Measurements from ENCODE around the gene FN3K. TPM values are rescaled to one million over a fixed set of nuclear protein-coding genes. Genes with fewer than 3 reads are reported as not detected.
"Not testable (repeated sequence)": the region's sequence is repeated elsewhere in the genome, so short reads cannot be mapped to it uniquely, and the experiment has no call there.

The FN3K gene
- total RNA-seq, 2 donors from 2014 or later, result 49.9 to 62.9 TPM

GRCh38 chr17:82729479-82730260 is 5.7 kb upstream of the FN3K start:
- no peak for DNase-seq
- peak in 1 of 2 donors; percentile 13 for ATAC-seq
- intact Hi-C loops (cut with DNase I), result no loop called here

GRCh38 chr17:82732118-82732743 is 3.2 kb upstream of the FN3K start:
- DNase-seq, result no peak
- intact Hi-C loops (cut with DNase I), result no loop called here
- no peak for ATAC-seq

- no peak for ATAC-seq
- no peak for DNase-seq
- intact Hi-C loops (cut with DNase I), result no loop called here
Observed at GRCh38 chr17:82736511-82737185, 1.2 kb downstream of the FN3K start.

GRCh38 chr17:82737967-82738877 is 2.8 kb downstream of the FN3K start:
- intact Hi-C loops (cut with DNase I), result no loop called here
- ATAC-seq, result peak; percentile 77 to 84

GRCh38 chr17:82740906-82741759 is 5.7 kb downstream of the FN3K start:
- ATAC-seq (no peak), DNase-seq (no peak)
- intact Hi-C loops (cut with DNase I), result no loop called here

More at GRCh38 chr17:82737967-82738877, 2.8 kb downstream of the FN3K start:
- peak; percentile 77 for DNase-seq

- DNase-seq (no peak), ATAC-seq (peak in 1 of 2 donors; percentile 15)
- intact Hi-C loops (cut with DNase I), result no loop called here
Observed at GRCh38 chr17:82743344-82744219, 8.2 kb downstream of the FN3K start.

GRCh38 chr17:82744736-82745135 is 9.3 kb downstream of the FN3K start:
- intact Hi-C loops (cut with DNase I); DNase-seq; ATAC-seq: not testable (repeated sequence)

- intact Hi-C loops (cut with DNase I), result no loop called here
- ATAC-seq, result no peak
- DNase-seq, result no peak
Observed at GRCh38 chr17:82745524-82745923, 10.1 kb downstream of the FN3K start.

GRCh38 chr17:82748756-82749155 is 13.3 kb downstream of the FN3K start:
- DNase-seq, result no peak
- ATAC-seq, result no peak
- intact Hi-C loops (cut with DNase I), result no loop called here

GRCh38 chr17:82750241-82750908 is 15.0 kb downstream of the FN3K start:
- intact Hi-C loops (cut with DNase I), result no loop called here
- DNase-seq, result no peak
- ATAC-seq, result no peak

GRCh38 chr17:82751171-82751570 is 15.8 kb downstream of the FN3K start:
- ATAC-seq (no peak), DNase-seq (no peak)
- intact Hi-C loops (cut with DNase I), result no loop called here

- peak; percentile 92 for DNase-seq
- ATAC-seq, result peak; percentile 89 to 94
- intact Hi-C loops (cut with DNase I), result no loop called here
Observed at GRCh38 chr17:82751571-82752370, 16.4 kb downstream of the FN3K start, which contains the start of gene TBCD. Gene TBCD, plus strand, starts transcription at chr17:82752065. Its CDS starts 129 bp downstream, at chr17:82752194.

GRCh38 chr17:82752371-82753200 is 17.2 kb downstream of the FN3K start:
- intact Hi-C loops (cut with DNase I), result no loop called here
- no peak for DNase-seq
- ATAC-seq, result peak in 1 of 2 donors; percentile 32

- ATAC-seq (no peak), DNase-seq (no peak)
- intact Hi-C loops (cut with DNase I), result no loop called here
Observed at GRCh38 chr17:82753201-82753464, 17.7 kb downstream of the FN3K start.

Measured in left cardiac atrium (tissue), 4 donors.